ENCODE data around the gene PLEKHM1. TPM values are rescaled to one million over a fixed set of nuclear protein-coding genes. Genes with fewer than 3 reads are reported as not detected.

Gene PLEKHM1
- total RNA-seq, 1 experiment from 2014 or later, result 31.3 TPM

DNA sequence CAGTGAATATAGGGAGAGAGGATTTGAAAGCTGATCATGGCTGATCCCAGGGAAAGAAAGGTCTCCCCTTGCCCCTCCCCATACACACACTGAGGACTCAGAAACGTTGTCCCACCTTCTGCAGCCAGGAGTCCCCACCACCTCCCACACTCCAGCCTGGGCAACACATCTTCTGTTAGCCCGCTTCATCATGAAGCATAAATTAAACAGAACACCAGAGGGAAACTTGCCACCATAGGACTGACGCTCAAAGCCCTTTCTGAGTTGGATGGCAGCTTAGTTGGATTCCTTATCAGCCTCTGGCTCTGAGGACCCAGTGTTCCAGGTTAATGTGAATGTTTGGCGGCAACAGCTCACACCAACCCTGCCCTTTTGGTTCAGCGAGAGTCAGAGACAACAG is 91.7 kb downstream of the PLEKHM1 start:
- DNase-seq (ENCODE audit: low read depth), result no peak

- no peak for DNase-seq (ENCODE audit: low read depth)
These were observed 92.7 kb downstream of the PLEKHM1 start for GRCh38 chr17:45397796-45398195.

- DNase-seq (ENCODE audit: low read depth), result no peak
These were observed 93.9 kb downstream of the PLEKHM1 start for GRCh38 chr17:45396496-45397205.

DNA sequence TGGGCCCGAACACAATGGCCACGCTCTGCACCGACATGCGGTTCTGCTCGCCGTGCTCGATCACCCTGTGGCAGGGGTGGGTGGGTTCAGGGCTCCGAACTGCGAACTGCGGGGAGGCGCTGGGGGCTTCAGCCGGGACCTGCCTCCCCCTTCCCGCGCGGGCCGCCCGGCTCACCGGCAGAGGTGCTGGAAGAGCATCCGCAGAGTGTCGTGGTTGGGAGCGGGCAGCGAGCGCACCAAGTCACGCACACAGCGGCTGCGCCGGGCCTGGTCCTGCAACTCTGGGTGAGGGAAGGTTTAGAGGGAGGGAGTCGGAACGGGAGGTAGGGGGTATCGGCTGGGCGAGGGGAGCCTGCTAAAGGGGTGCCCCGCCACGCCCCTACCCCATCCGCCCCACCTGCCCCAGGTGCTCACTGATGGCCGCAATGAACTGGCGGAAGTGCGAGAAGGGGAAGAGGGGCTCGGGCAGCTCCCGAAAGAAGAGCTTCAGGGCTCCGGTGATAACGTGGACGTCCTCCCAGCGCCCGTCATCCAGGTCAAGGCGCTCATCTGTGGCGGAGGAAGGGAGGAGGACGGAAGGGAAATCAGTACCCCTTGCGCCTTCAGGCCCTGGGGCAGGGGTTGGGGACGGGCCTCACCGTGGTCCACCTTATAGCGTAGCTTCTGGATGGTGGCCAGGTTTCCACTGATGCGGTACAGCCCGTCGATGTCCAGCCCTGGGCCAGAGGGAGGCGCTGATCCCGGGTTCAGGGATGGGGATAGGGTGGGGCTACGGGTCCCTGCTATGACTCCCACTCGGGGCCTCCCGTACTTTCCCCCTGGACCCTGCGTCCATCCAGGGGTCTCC is 94.7 kb downstream of the PLEKHM1 start:
- no peak for DNase-seq (ENCODE audit: low read depth)

DNA sequence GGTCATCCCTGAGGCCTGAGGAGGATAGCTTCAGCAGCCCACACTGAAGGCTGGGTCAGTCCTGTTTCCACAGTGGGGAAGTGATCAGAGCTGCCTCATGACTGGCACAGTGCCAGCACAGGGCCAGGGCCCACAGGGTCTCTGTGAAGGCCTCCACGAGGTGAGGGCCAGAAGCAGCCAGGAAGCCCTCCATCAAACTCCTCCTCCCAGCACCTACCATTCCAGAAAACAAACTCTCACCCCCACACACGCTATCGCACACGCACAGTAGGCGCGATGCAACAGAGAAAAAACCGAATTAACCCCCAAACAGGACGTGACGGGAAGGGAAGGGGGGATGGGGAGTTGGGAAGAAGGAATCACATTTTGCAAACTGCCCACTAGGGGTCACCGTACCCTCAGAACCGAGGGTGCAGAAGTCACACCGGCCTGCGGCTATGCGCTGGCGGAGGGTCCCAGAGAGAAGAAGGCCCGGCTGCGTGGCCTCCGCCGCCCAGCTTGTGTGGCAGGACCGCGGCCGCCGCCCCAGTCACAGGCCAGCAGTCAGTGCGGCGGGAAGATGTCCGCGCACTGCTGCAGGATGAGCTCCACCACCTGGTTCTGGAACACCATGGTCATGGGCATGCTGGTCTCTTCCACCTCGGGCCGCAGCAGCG is 95.5 kb downstream of the PLEKHM1 start:
- no peak for DNase-seq (ENCODE audit: low read depth)

GRCh38 chr17:45394564-45394912 is 96.0 kb downstream of the PLEKHM1 start:
- DNase-seq (ENCODE audit: low read depth), result no peak

GRCh38 chr17:45394091-45394490 is 96.4 kb downstream of the PLEKHM1 start:
- no peak for DNase-seq (ENCODE audit: low read depth)

GRCh38 chr17:45393411-45393810 is 97.1 kb downstream of the PLEKHM1 start:
- DNase-seq (ENCODE audit: low read depth), result no peak

- DNase-seq (ENCODE audit: low read depth), result no peak
These were observed 98.6 kb downstream of the PLEKHM1 start for GRCh38 chr17:45391918-45392317.

DNA sequence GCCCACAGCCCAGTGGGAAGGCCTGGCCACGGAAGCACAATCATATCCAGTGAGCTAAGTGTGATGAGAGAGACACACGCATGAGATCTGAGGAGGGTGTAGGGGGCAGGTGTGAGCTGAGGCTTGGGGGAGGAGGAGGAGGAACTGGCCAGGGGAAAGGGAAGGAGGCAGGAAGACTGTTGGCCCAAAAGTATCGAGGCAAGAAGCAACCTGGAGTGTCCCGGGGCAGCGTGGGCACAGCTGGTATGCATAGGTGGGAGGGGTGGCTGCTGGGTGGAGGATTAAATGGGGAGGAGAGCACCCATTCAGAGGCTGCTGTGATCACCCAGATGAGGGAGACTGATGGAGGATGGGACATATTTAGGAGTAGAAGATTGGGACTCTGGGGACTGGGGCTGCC is 99.2 kb downstream of the PLEKHM1 start:
- no peak for DNase-seq (ENCODE audit: low read depth)

- no peak for DNase-seq (ENCODE audit: low read depth)
These were observed 101.2 kb downstream of the PLEKHM1 start for GRCh38 chr17:45389354-45389753.

GRCh38 chr17:45388604-45389325 is 101.8 kb downstream of the PLEKHM1 start:
- DNase-seq (ENCODE audit: low read depth), result peak; percentile 23

DNA sequence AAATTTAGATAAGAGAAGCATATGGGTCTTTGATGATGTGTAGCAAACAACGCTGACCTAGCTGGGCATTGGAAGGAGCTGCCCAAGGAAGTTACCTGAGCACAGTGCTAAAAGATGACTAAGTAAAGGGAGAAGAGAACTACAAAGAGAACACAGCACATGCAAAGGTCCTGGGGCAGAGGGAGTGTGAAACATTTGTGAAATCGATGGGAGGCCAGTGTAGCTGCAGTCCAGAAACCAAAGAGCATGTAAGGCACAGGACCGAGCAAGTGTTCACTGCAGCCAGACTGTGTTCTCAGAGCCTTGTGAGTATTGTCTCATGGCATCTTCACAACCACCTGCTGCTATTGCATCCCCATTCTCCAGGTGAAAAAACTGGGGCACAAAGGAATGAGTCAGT is 102.8 kb downstream of the PLEKHM1 start:
- DNase-seq (ENCODE audit: low read depth), result no peak

- no peak for DNase-seq (ENCODE audit: low read depth)
These were observed 104.3 kb downstream of the PLEKHM1 start for GRCh38 chr17:45386178-45386577.

Other genes with a start within 250 kb of the PLEKHM1 start
- not detected in 2 replicates for gene SPATA32, start 228.6 kb downstream of the PLEKHM1 start, total RNA-seq (2014; rRNA removed; shearing (Covaris generic))
- gene MAP3K14, start 173.7 kb downstream of the PLEKHM1 start, total RNA-seq (2014; rRNA removed; shearing (Covaris generic)), result 5.3 and 10.1 TPM in 2 replicates
- 0.91 and 3.3 TPM in 2 replicates for gene ARHGAP27, start 57.9 kb downstream of the PLEKHM1 start, total RNA-seq (2014; rRNA removed; shearing (Covaris generic))

Data from M059J (cell line).